ENCODE data around the gene ETNK2. TPM values are rescaled to one million over a fixed set of nuclear protein-coding genes. Genes with fewer than 3 reads are reported as not detected.

ETNK2 gene
- total RNA-seq, 1 donor from 2014 or later: 5.3 TPM

DNA sequence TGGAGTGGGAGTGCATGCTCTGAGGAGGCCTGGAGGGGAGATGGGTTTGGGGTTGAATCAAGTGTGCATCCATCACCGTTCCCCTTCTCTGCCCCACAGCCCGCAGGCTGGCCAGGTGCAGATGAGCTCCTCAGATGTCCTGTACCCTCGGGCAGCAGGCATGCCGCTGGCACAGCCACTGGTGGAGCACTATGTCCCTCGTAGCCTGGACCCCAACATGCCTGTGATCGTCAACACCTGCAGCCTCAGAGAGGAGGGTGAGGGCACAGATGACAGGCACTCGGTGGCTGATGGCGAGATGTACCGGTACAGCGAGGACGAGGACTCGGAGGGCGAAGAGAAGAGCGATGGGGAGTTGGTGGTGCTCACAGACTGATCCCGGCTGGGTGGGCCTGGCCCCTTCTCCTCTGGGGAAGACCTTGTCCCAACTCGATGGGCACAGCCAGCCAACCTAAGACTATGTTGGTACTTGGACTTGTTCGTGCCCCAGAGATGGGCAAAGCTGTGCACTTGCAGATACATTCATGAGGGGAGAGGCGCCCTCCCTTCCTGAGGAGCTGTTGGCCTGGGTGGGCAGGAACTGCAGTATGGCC is 26.0 kb downstream of the ETNK2 start:
- Histone ChIP-seq H3K79me2 (ENCODE audit: low read depth) (no peaks in the 10 kb centered on the region), H3K27me3 (no peaks in the 10 kb centered on the region), H4K20me1 (ENCODE audit: low read depth) (peaks cover 6% of the 10 kb centered on the region), H3K36me3 (no peaks in the 10 kb centered on the region), H3K4me1 (peaks cover 14% of the 10 kb centered on the region), H3K9ac (no peak overlapping the region), H3K4me3 (no peak overlapping the region), H3K9me3 (ENCODE audit: low read depth) (no peaks in the 10 kb centered on the region), H3K4me2 (no peak overlapping the region), H3K27ac (no peak overlapping the region), H2AFZ (replicated peaks) (no peak overlapping the region), H3F3A (ENCODE audit: low read depth) (peaks cover 15% of the 10 kb centered on the region)
- no peak for DNase-seq (ENCODE audit: low spot score)
- TF ChIP-seq, protein P1, sequence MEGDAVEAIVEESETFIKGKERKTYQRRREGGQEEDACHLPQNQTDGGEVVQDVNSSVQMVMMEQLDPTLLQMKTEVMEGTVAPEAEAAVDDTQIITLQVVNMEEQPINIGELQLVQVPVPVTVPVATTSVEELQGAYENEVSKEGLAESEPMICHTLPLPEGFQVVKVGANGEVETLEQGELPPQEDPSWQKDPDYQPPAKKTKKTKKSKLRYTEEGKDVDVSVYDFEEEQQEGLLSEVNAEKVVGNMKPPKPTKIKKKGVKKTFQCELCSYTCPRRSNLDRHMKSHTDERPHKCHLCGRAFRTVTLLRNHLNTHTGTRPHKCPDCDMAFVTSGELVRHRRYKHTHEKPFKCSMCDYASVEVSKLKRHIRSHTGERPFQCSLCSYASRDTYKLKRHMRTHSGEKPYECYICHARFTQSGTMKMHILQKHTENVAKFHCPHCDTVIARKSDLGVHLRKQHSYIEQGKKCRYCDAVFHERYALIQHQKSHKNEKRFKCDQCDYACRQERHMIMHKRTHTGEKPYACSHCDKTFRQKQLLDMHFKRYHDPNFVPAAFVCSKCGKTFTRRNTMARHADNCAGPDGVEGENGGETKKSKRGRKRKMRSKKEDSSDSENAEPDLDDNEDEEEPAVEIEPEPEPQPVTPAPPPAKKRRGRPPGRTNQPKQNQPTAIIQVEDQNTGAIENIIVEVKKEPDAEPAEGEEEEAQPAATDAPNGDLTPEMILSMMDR (IDR thresholded peaks at IDR 0.05): no peak
- TF ChIP-seq EZH2 (IDR thresholded peaks at IDR 0.05): no peak
- TF ChIP-seq EZH2phosphoT487 (IDR thresholded peaks at IDR 0.05): no peak
- H3K27ac Mint-ChIP-seq: peak overlapping the region; percentile 69
- no peak overlapping the region for H3K4me3 Mint-ChIP-seq
- H3K27me3 Mint-ChIP-seq (ENCODE audit: insufficient read depth, low read depth): peaks cover 9% of the 10 kb centered on the region
- H3K9me3 Mint-ChIP-seq: no peaks in the 10 kb centered on the region
- peaks cover 46% of the 10 kb centered on the region for H3K4me1 Mint-ChIP-seq
- H3K36me3 Mint-ChIP-seq: peaks cover 21% of the 10 kb centered on the region

DNA sequence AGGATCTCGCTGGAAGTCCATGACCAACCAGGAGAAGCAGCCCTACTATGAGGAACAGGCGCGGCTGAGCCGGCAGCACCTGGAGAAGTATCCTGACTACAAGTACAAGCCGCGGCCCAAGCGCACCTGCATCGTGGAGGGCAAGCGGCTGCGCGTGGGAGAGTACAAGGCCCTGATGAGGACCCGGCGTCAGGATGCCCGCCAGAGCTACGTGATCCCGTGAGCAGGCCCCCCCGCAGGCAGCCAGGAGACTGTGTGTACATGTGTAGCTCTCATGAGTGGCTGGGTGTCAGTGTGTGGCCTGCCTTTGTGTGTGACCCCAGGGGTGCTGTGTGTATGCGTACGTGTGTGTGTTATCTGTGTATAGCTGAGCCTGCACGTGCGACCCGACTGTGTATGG is 27.2 kb downstream of the ETNK2 start:
- no peaks in the 10 kb centered on the region for H3K27me3 ChIP-seq
- TF ChIP-seq, protein P1 (IDR thresholded peaks at IDR 0.05): no peak
- TF ChIP-seq EZH2 (IDR thresholded peaks at IDR 0.05) (no peak), EZH2phosphoT487 (IDR thresholded peaks at IDR 0.05) (no peak)
- H3K4me3 Mint-ChIP-seq: peak overlapping the region; percentile 65
- no peaks in the 10 kb centered on the region for H3K79me2 ChIP-seq (ENCODE audit: low read depth)
- peaks cover 14% of the 10 kb centered on the region for H3K4me1 ChIP-seq
- no peak overlapping the region for H3K27ac ChIP-seq
- H4K20me1 ChIP-seq (ENCODE audit: low read depth): peaks cover 6% of the 10 kb centered on the region
- no peak overlapping the region for H3K9ac ChIP-seq
- H3K9me3 ChIP-seq (ENCODE audit: low read depth): no peaks in the 10 kb centered on the region
- H3K27ac Mint-ChIP-seq: no peak overlapping the region
- H3F3A ChIP-seq (ENCODE audit: low read depth): peaks cover 15% of the 10 kb centered on the region
- H3K9me3 Mint-ChIP-seq: no peaks in the 10 kb centered on the region
- peaks cover 41% of the 10 kb centered on the region for H3K4me1 Mint-ChIP-seq
- peaks cover 7% of the 10 kb centered on the region for H3K27me3 Mint-ChIP-seq (ENCODE audit: insufficient read depth, low read depth)
- peaks cover 21% of the 10 kb centered on the region for H3K36me3 Mint-ChIP-seq
- H3K36me3 ChIP-seq: no peaks in the 10 kb centered on the region
- no peak for DNase-seq (ENCODE audit: low spot score)
- H3K4me2 ChIP-seq: no peak overlapping the region
- no peak overlapping the region for H3K4me3 ChIP-seq
- no peak overlapping the region for H2AFZ ChIP-seq (replicated peaks)

DNA sequence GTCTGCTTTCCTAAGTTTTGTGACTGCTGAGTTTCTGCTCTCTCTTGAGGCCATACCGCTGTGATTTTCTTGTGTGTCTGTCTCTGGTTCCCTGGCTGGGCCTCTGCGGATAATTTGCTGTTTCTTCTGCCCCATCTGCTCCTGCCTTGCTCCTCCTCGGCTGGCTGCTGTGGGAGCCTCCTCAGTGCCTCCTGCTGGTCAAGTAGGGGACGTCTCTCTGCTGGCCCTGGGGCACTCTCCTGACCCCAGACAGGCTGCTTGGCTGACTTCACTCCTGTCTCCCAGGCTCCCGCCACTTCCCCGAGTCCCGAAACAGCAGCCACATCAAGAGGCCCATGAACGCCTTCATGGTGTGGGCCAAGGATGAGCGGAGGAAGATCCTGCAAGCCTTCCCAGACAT is 28.5 kb downstream of the ETNK2 start:
- peak; percentile 65 for DNase-seq (ENCODE audit: low spot score)
- H3K27me3 Mint-ChIP-seq (ENCODE audit: insufficient read depth, low read depth): peaks cover 7% of the 10 kb centered on the region
- Histone ChIP-seq H3K4me1 (peaks cover 9% of the 10 kb centered on the region), H2AFZ (replicated peaks) (no peak overlapping the region), H3F3A (ENCODE audit: low read depth) (peaks cover 10% of the 10 kb centered on the region), H3K27ac (no peak overlapping the region), H3K9ac (no peak overlapping the region), H3K36me3 (no peaks in the 10 kb centered on the region), H4K20me1 (ENCODE audit: low read depth) (peaks cover 6% of the 10 kb centered on the region), H3K9me3 (ENCODE audit: low read depth) (no peaks in the 10 kb centered on the region), H3K79me2 (ENCODE audit: low read depth) (no peaks in the 10 kb centered on the region), H3K4me2 (no peak overlapping the region), H3K27me3 (no peaks in the 10 kb centered on the region), H3K4me3 (no peak overlapping the region)
- TF ChIP-seq EZH2phosphoT487 (IDR thresholded peaks at IDR 0.05) (no peak), EZH2 (IDR thresholded peaks at IDR 0.05) (no peak)
- TF ChIP-seq, protein P1 (IDR thresholded peaks at IDR 0.05): peak; percentile 64
- no peaks in the 10 kb centered on the region for H3K9me3 Mint-ChIP-seq
- no peak overlapping the region for H3K4me3 Mint-ChIP-seq
- peak overlapping the region; percentile 68 for H3K27ac Mint-ChIP-seq
- peaks cover 28% of the 10 kb centered on the region for H3K36me3 Mint-ChIP-seq
- H3K4me1 Mint-ChIP-seq: peaks cover 31% of the 10 kb centered on the region

All from neural progenitor cell (in vitro differentiated cells).